ENCODE results near the gene CASKIN1.

Gene CASKIN1

DNA sequence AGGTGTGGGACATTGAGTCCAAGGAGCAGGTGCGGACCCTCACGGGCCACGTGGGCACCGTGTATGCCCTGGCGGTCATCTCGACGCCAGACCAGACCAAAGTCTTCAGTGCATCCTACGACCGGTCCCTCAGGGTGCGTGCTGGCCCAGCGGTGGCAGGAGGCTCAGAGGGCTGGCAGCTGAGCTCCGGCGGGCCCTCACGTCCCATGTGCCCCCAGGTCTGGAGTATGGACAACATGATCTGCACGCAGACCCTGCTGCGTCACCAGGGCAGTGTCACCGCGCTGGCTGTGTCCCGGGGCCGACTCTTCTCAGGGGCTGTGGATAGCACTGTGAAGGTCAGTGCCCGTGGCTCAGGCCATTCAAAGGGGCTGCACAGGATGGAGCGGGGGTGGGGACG lies 20.4 kb downstream of the CASKIN1 start:
- Histone ChIP-seq H3K9me2 (replicated peaks; ENCODE audit: insufficient read depth, low read length) (no peaks in the 10 kb centered on the region), H2AFZ (ENCODE audit: low read depth, low read length, severe bottlenecking) (no peak overlapping the region), H3K36me3 (ENCODE audit: low read length) (no peaks in the 10 kb centered on the region), H3K27me3 (ENCODE audit: low read length) (no peaks in the 10 kb centered on the region), H4K20me1 (ENCODE audit: low read depth, low read length) (no peaks in the 10 kb centered on the region), H3K4me2 (ENCODE audit: low read depth, low read length, poor library complexity, severe bottlenecking) (no peak overlapping the region), H3K79me2 (ENCODE audit: insufficient read depth, low read length) (no peaks in the 10 kb centered on the region), H3K4me3 (ENCODE audit: insufficient read depth, low read length, poor library complexity, severe bottlenecking) (no peak overlapping the region), H3K27ac (ENCODE audit: low read depth, low read length) (no peak overlapping the region), H3K9me3 (ENCODE audit: insufficient read depth, low read length) (no peaks in the 10 kb centered on the region), H3K9ac (ENCODE audit: low read length) (no peak overlapping the region), H3F3A (ENCODE audit: insufficient read depth) (no peaks in the 10 kb centered on the region)
- TF ChIP-seq CTCF (IDR thresholded peaks at IDR 0.05; ENCODE audit: insufficient read depth, low read length, poor library complexity, severe bottlenecking) (no peak), EZH2phosphoT487 (conservative IDR thresholded peaks at IDR 0.05; ENCODE audit: low read length) (no peak)

- Histone ChIP-seq H3K4me2 (ENCODE audit: low read depth, low read length, poor library complexity, severe bottlenecking) (no peak overlapping the region), H3K4me3 (ENCODE audit: insufficient read depth, low read length, poor library complexity, severe bottlenecking) (no peak overlapping the region), H3F3A (ENCODE audit: insufficient read depth) (no peaks in the 10 kb centered on the region), H4K20me1 (ENCODE audit: low read depth, low read length) (no peaks in the 10 kb centered on the region), H2AFZ (ENCODE audit: low read depth, low read length, severe bottlenecking) (no peak overlapping the region), H3K27ac (ENCODE audit: low read depth, low read length) (no peak overlapping the region), H3K36me3 (ENCODE audit: low read length) (no peaks in the 10 kb centered on the region), H3K9me3 (ENCODE audit: insufficient read depth, low read length) (no peaks in the 10 kb centered on the region), H3K9me2 (replicated peaks; ENCODE audit: insufficient read depth, low read length) (no peaks in the 10 kb centered on the region), H3K9ac (ENCODE audit: low read length) (no peak overlapping the region), H3K79me2 (ENCODE audit: insufficient read depth, low read length) (no peaks in the 10 kb centered on the region), H3K27me3 (ENCODE audit: low read length) (no peaks in the 10 kb centered on the region)
- TF ChIP-seq CTCF (IDR thresholded peaks at IDR 0.05; ENCODE audit: insufficient read depth, low read length, poor library complexity, severe bottlenecking) (no peak), EZH2phosphoT487 (conservative IDR thresholded peaks at IDR 0.05; ENCODE audit: low read length) (no peak)
These were observed 21.0 kb downstream of the CASKIN1 start for GRCh38 chr16:2175454-2175853.

DNA sequence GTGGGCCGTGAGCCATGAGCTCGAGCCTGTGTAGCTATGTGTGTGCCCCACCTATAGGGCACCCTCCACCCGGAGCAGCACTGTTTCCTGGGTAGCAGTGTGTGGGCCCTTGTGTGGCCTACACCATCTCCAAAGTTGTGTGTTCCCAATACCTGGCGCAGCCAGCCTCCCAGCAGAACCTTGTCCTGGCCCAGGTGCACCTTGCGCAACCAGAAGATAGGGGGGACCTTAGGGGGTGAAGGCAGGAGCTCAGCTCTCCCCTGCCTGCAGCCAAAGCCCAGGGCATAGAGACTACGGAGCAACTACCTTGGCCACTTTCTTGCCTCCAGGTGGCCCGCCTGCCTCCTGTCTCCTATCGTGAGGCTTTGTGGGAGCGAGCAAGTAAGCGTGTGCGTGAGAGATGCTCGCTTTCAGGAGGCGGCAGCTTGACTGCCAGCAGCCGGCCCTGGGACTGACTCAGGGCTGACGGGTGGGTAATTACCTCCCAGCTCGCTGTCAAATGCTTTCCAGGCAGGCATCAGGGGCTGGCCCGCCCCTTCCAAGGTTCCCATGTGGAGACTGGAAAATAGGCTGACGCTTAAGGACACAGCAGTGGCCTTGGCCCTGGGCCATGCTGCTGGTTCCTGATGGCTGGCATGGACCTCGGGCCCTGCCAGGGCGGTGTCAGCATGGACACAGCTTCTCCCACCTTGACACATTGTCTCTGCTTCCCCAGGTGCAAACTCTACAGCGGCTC lies 21.8 kb downstream of the CASKIN1 start:
- TF ChIP-seq CTCF (IDR thresholded peaks at IDR 0.05; ENCODE audit: insufficient read depth, low read length, poor library complexity, severe bottlenecking), result no peak
- TF ChIP-seq EZH2phosphoT487 (conservative IDR thresholded peaks at IDR 0.05; ENCODE audit: low read length), result no peak
- Histone ChIP-seq H3K4me2 (ENCODE audit: low read depth, low read length, poor library complexity, severe bottlenecking) (no peak overlapping the region), H3K9ac (ENCODE audit: low read length) (no peak overlapping the region)

More for the DNA sequence above, 21.8 kb downstream of the CASKIN1 start:
- Histone ChIP-seq H3K9me3 (ENCODE audit: insufficient read depth, low read length) (no peaks in the 10 kb centered on the region), H3K27ac (ENCODE audit: low read depth, low read length) (no peak overlapping the region), H3K4me3 (ENCODE audit: insufficient read depth, low read length, poor library complexity, severe bottlenecking) (no peak overlapping the region), H3K27me3 (ENCODE audit: low read length) (no peaks in the 10 kb centered on the region), H4K20me1 (ENCODE audit: low read depth, low read length) (no peaks in the 10 kb centered on the region), H3K36me3 (ENCODE audit: low read length) (no peaks in the 10 kb centered on the region), H3F3A (ENCODE audit: insufficient read depth) (no peaks in the 10 kb centered on the region), H3K79me2 (ENCODE audit: insufficient read depth, low read length) (no peaks in the 10 kb centered on the region), H3K9me2 (replicated peaks; ENCODE audit: insufficient read depth, low read length) (no peaks in the 10 kb centered on the region), H2AFZ (ENCODE audit: low read depth, low read length, severe bottlenecking) (no peak overlapping the region)
